Measurements from ENCODE around the gene RNF25.

Gene RNF25

DNA sequence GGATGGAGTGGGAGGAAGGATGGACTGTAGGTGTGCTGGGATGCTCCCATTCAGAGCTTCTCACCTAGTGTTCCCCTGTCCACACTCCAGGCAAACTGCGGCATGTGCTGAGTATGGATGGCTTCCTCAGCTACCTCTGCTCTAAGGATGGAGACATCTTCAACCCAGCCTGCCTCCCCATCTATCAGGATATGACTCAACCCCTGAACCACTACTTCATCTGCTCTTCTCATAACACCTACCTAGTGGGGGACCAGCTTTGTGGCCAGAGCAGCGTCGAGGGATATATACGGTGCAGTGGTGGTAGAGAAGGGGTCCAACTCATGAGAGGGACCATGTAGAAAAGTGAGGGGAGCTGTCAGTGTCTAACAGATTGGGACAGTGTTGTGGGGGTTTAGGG is 43.9 kb downstream of the RNF25 start:
- no peak overlapping the region for H2AFZ ChIP-seq (ENCODE audit: low read depth, low read length, severe bottlenecking)
- TF ChIP-seq, protein P1, sequence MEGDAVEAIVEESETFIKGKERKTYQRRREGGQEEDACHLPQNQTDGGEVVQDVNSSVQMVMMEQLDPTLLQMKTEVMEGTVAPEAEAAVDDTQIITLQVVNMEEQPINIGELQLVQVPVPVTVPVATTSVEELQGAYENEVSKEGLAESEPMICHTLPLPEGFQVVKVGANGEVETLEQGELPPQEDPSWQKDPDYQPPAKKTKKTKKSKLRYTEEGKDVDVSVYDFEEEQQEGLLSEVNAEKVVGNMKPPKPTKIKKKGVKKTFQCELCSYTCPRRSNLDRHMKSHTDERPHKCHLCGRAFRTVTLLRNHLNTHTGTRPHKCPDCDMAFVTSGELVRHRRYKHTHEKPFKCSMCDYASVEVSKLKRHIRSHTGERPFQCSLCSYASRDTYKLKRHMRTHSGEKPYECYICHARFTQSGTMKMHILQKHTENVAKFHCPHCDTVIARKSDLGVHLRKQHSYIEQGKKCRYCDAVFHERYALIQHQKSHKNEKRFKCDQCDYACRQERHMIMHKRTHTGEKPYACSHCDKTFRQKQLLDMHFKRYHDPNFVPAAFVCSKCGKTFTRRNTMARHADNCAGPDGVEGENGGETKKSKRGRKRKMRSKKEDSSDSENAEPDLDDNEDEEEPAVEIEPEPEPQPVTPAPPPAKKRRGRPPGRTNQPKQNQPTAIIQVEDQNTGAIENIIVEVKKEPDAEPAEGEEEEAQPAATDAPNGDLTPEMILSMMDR (IDR thresholded peaks at IDR 0.05; ENCODE audit: insufficient read depth, low read length, poor library complexity, severe bottlenecking): no peak
- TF ChIP-seq EZH2phosphoT487 (conservative IDR thresholded peaks at IDR 0.05; ENCODE audit: low read length): no peak
- 0 out of 2 replicates have a peak, but pooled peaks cover 2% of the 10 kb centered on the region for H3K27me3 ChIP-seq (ENCODE audit: low read length)
- H3K27ac ChIP-seq (ENCODE audit: low read depth, low read length): no peak overlapping the region
- no peaks in the 10 kb centered on the region for H3K9me2 ChIP-seq (replicated peaks; ENCODE audit: insufficient read depth, low read length)
- H3F3A ChIP-seq (ENCODE audit: insufficient read depth): 0 out of 2 replicates have a peak, but pooled peaks cover 2% of the 10 kb centered on the region
- H3K4me2 ChIP-seq (ENCODE audit: low read depth, low read length, poor library complexity, severe bottlenecking): no peak overlapping the region
- no peaks in the 10 kb centered on the region for H3K9me3 ChIP-seq (ENCODE audit: insufficient read depth, low read length)
- H4K20me1 ChIP-seq (ENCODE audit: low read depth, low read length): no peaks in the 10 kb centered on the region
- no peak overlapping the region for H3K4me3 ChIP-seq (ENCODE audit: insufficient read depth, low read length, poor library complexity, severe bottlenecking)
- H3K9ac ChIP-seq (ENCODE audit: low read length): no peak overlapping the region
- no peaks in the 10 kb centered on the region for H3K79me2 ChIP-seq (ENCODE audit: insufficient read depth, low read length)
- no peaks in the 10 kb centered on the region for H3K36me3 ChIP-seq (ENCODE audit: low read length)

- H3K27ac ChIP-seq (ENCODE audit: low read depth, low read length): no peak overlapping the region
- no peak overlapping the region for H3K9ac ChIP-seq (ENCODE audit: low read length)
- 0 out of 2 replicates have a peak, but pooled peaks cover 4% of the 10 kb centered on the region for H3K27me3 ChIP-seq (ENCODE audit: low read length)
- H3K9me3 ChIP-seq (ENCODE audit: insufficient read depth, low read length): no peaks in the 10 kb centered on the region
- H3K36me3 ChIP-seq (ENCODE audit: low read length): no peaks in the 10 kb centered on the region
- H3K4me3 ChIP-seq (ENCODE audit: insufficient read depth, low read length, poor library complexity, severe bottlenecking): no peak overlapping the region
- no peaks in the 10 kb centered on the region for H3K79me2 ChIP-seq (ENCODE audit: insufficient read depth, low read length)
- H4K20me1 ChIP-seq (ENCODE audit: low read depth, low read length): no peaks in the 10 kb centered on the region
- no peak overlapping the region for H3K4me2 ChIP-seq (ENCODE audit: low read depth, low read length, poor library complexity, severe bottlenecking)
- no peaks in the 10 kb centered on the region for H3F3A ChIP-seq (ENCODE audit: insufficient read depth)
- no peak overlapping the region for H2AFZ ChIP-seq (ENCODE audit: low read depth, low read length, severe bottlenecking)
- TF ChIP-seq, protein P1 (IDR thresholded peaks at IDR 0.05; ENCODE audit: insufficient read depth, low read length, poor library complexity, severe bottlenecking): no peak
- no peak for TF ChIP-seq EZH2phosphoT487 (conservative IDR thresholded peaks at IDR 0.05; ENCODE audit: low read length)
- no peaks in the 10 kb centered on the region for H3K9me2 ChIP-seq (replicated peaks; ENCODE audit: insufficient read depth, low read length)
Observed at GRCh38 chr2:218626369-218626768, 45.4 kb downstream of the RNF25 start.

- Histone ChIP-seq H3K36me3 (ENCODE audit: low read length) (no peaks in the 10 kb centered on the region), H3K9me2 (replicated peaks; ENCODE audit: insufficient read depth, low read length) (no peaks in the 10 kb centered on the region), H3K27ac (ENCODE audit: low read depth, low read length) (no peak overlapping the region), H3K27me3 (ENCODE audit: low read length) (0 out of 2 replicates have a peak, but pooled peaks cover 4% of the 10 kb centered on the region), H2AFZ (ENCODE audit: low read depth, low read length, severe bottlenecking) (no peak overlapping the region), H3K9me3 (ENCODE audit: insufficient read depth, low read length) (no peaks in the 10 kb centered on the region), H3K4me2 (ENCODE audit: low read depth, low read length, poor library complexity, severe bottlenecking) (no peak overlapping the region), H3K4me3 (ENCODE audit: insufficient read depth, low read length, poor library complexity, severe bottlenecking) (no peak overlapping the region), H3K79me2 (ENCODE audit: insufficient read depth, low read length) (no peaks in the 10 kb centered on the region), H4K20me1 (ENCODE audit: low read depth, low read length) (no peaks in the 10 kb centered on the region), H3F3A (ENCODE audit: insufficient read depth) (no peaks in the 10 kb centered on the region), H3K9ac (ENCODE audit: low read length) (no peak overlapping the region)
- no peak for TF ChIP-seq EZH2phosphoT487 (conservative IDR thresholded peaks at IDR 0.05; ENCODE audit: low read length)
- TF ChIP-seq, protein P1 (IDR thresholded peaks at IDR 0.05; ENCODE audit: insufficient read depth, low read length, poor library complexity, severe bottlenecking): no peak
Observed at GRCh38 chr2:218623366-218623705, 48.5 kb downstream of the RNF25 start.

Measured in SU-DHL-6 (cell line).